Left ventricle myocardium inferior (tissue), 1 donor: ENCODE results near the gene VPS16. TPM values are rescaled to one million over a fixed set of nuclear protein-coding genes. Genes with fewer than 3 reads are reported as not detected.
A peak's percentile ranks its signal among the peaks of the same experiment; 100 is the strongest.
"Not testable (repeated sequence)": the region's sequence is repeated elsewhere in the genome, so short reads cannot be mapped to it uniquely, and the experiment has no call there.

Experiments
- DNase-seq: peaks from one replicate; pipeline ENCODE4 v3.0.0-alpha.2; 2020
- H3K27ac ChIP-seq: fragments of 200-600 bp; replicated peaks from 2 replicates; pipeline ENCODE4 v1.8.0; 2021
- H3K27me3 ChIP-seq: fragments of 200-600 bp; 2 replicates; pipeline ENCODE4 v1.8.0; 2021; ENCODE audit warnings: low read depth
- H3K36me3 ChIP-seq: fragments of 200-600 bp; 2 replicates; pipeline ENCODE4 v1.8.0; 2021
- H3K4me1 ChIP-seq: fragments of 200-600 bp; 2 replicates; pipeline ENCODE4 v1.8.0; 2021
- H3K4me3 ChIP-seq: fragments of 200-600 bp; 2 replicates; pipeline ENCODE4 v1.8.0; 2021; ENCODE audit warnings: mild to moderate bottlenecking, moderate library complexity
- H3K9me3 ChIP-seq: fragments of 200-600 bp; replicated peaks from 2 replicates; pipeline ENCODE4 v1.8.0; 2021
- intact Hi-C: fragments of 100-400 bp; cut with micrococcal nuclease; formaldehyde crosslinking; loops from one replicate; pipeline ENCODE4 v1.11.0; 2022
- total RNA-seq: library from RNA; stranded (reverse); fragmentation: NEBNext Ultra II Directional; extraction: Animal tissue kit (Norgen Biotek cat#: 25700); gene quantifications from one replicate; pipeline ENCODE4 v1.2.1, GENCODE V29; 2021
- TF ChIP-seq, protein P1 (sequence below): fragments of 200-600 bp; IDR thresholded peaks from 2 replicates; pipeline ENCODE4 v1.8.0; 2021; ENCODE audit warnings: antibody characterized with exemption, mild to moderate bottlenecking, borderline replicate concordance
- donor health status: DM: no; HTN: yes; CAD: no; lungs with severe emphysema.

The VPS16 gene
- total RNA-seq, 1 donor from 2014 or later, result 15.7 TPM

- H3K27me3 ChIP-seq, result peaks cover 65% of the 10 kb centered on the region
- H3K9me3 ChIP-seq, result no peaks in the 10 kb centered on the region
- H3K4me1 ChIP-seq, result peaks cover 13% of the 10 kb centered on the region
- no peak overlapping the region for H3K27ac ChIP-seq
- no peak for DNase-seq
- H3K4me3 ChIP-seq, result peak overlapping the region; percentile 37
- no peaks in the 10 kb centered on the region for H3K36me3 ChIP-seq
- intact Hi-C loops, result no loop called here
- TF ChIP-seq, protein P1, sequence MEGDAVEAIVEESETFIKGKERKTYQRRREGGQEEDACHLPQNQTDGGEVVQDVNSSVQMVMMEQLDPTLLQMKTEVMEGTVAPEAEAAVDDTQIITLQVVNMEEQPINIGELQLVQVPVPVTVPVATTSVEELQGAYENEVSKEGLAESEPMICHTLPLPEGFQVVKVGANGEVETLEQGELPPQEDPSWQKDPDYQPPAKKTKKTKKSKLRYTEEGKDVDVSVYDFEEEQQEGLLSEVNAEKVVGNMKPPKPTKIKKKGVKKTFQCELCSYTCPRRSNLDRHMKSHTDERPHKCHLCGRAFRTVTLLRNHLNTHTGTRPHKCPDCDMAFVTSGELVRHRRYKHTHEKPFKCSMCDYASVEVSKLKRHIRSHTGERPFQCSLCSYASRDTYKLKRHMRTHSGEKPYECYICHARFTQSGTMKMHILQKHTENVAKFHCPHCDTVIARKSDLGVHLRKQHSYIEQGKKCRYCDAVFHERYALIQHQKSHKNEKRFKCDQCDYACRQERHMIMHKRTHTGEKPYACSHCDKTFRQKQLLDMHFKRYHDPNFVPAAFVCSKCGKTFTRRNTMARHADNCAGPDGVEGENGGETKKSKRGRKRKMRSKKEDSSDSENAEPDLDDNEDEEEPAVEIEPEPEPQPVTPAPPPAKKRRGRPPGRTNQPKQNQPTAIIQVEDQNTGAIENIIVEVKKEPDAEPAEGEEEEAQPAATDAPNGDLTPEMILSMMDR, result no peak
These were observed 19.4 kb upstream of the VPS16 start for GRCh38 chr20:2820896-2821869.

- intact Hi-C loops, result no loop called here
- Histone ChIP-seq H3K9me3 (no peaks in the 10 kb centered on the region), H3K4me3 (no peak overlapping the region), H3K27me3 (peaks cover 68% of the 10 kb centered on the region), H3K4me1 (peaks cover 13% of the 10 kb centered on the region), H3K27ac (no peak overlapping the region), H3K36me3 (no peaks in the 10 kb centered on the region)
- TF ChIP-seq, protein P1, result no peak
- no peak for DNase-seq
These were observed 18.5 kb upstream of the VPS16 start for GRCh38 chr20:2822073-2822472.

DNA sequence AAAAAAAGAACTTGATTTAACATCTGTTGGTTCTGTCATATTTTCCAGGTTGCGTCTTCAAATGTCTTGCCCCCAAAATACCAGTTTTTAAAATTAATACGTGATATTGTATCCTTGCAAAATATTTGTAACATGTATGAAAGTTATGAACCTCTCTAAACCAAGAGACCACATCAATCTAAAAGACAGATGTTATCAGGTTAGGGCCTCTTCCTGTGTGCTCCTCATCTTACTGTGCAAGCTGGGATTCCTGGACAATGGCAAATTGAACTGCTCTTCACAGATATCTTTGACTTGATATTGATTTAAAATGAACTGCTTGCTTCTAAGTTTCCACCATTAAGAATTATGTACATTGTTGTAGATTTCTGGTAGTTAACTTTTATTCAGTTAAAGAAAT is 14.8 kb upstream of the VPS16 start:
- TF ChIP-seq, protein P1, result no peak
- H3K4me3 ChIP-seq, result no peak overlapping the region
- peaks cover 5% of the 10 kb centered on the region for H3K4me1 ChIP-seq
- H3K27ac ChIP-seq, result no peak overlapping the region
- peaks cover 66% of the 10 kb centered on the region for H3K27me3 ChIP-seq
- intact Hi-C loops, result no loop called here
- no peaks in the 10 kb centered on the region for H3K9me3 ChIP-seq
- DNase-seq, result no peak
- no peaks in the 10 kb centered on the region for H3K36me3 ChIP-seq

DNA sequence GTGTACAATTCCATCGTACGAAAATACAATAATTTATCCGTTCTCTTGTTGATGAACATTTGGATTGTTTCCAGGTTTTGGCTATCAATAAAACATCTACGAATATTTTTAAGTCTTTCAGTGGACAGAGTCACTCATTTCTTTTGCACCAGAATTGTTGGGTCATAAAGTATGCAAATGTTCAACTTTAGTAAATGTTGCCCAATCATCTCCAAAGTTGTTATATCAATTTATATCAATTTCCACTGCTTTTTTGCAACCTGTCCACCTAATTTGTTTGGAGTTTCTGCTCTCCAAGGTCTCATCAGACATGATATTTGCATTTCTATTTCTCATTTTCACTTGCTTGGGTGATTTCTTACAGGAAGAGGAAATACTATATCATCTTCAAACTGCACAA is 13.9 kb upstream of the VPS16 start:
- Histone ChIP-seq H3K27me3 (peaks cover 57% of the 10 kb centered on the region), H3K4me1 (no peaks in the 10 kb centered on the region), H3K36me3 (no peaks in the 10 kb centered on the region), H3K9me3 (no peaks in the 10 kb centered on the region), H3K4me3 (no peak overlapping the region), H3K27ac (no peak overlapping the region)
- intact Hi-C loops, result no loop called here
- TF ChIP-seq, protein P1, result no peak
- no peak for DNase-seq

- intact Hi-C loops, result no loop called here
- Histone ChIP-seq H3K4me1 (no peaks in the 10 kb centered on the region), H3K36me3 (no peaks in the 10 kb centered on the region), H3K4me3 (no peak overlapping the region), H3K27me3 (peaks cover 51% of the 10 kb centered on the region), H3K27ac (no peak overlapping the region), H3K9me3 (no peaks in the 10 kb centered on the region)
- no peak for DNase-seq
- TF ChIP-seq, protein P1, result no peak
These were observed 11.2 kb upstream of the VPS16 start for GRCh38 chr20:2829376-2829775.

DNA sequence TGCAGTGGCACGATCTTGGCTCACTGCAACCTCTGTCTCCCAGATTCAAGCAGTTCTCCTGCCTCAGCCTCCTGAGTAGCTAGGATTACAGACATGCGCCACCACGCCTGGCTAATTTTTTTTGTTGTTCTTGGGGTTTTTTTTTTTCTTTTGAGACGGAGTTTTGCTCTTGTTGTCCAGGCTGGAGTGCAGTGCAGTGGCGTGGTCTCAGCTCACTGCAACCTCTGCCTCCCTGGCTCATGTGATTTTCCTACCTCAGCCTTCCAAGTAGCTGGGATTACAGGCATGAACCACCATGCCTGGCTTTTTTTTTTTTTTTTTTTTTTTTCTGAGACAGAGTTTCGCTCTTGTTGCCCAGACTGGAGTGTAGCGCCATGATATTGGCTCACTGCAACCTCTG is 9.3 kb upstream of the VPS16 start:
- H3K4me1 ChIP-seq, DNase-seq, H3K27ac ChIP-seq, H3K4me3 ChIP-seq, H3K9me3 ChIP-seq, intact Hi-C loops, H3K36me3 ChIP-seq: not testable (repeated sequence)
- H3K27me3 ChIP-seq, result peaks cover 44% of the 10 kb centered on the region
